GM18870 (cell line): ENCODE results near the gene RFX2.
"Not testable (repeated sequence)": the region's sequence is repeated elsewhere in the genome, so short reads cannot be mapped to it uniquely, and the experiment has no call there.

Source experiments
- ATAC-seq: cut with Tn5 transposase; IDR thresholded peaks from one replicate; pipeline ENCODE4 v1.9.1; 2021; ENCODE audit warnings: moderate library complexity; ENCODE audit not compliant: unreplicated experiment

Gene RFX2

DNA sequence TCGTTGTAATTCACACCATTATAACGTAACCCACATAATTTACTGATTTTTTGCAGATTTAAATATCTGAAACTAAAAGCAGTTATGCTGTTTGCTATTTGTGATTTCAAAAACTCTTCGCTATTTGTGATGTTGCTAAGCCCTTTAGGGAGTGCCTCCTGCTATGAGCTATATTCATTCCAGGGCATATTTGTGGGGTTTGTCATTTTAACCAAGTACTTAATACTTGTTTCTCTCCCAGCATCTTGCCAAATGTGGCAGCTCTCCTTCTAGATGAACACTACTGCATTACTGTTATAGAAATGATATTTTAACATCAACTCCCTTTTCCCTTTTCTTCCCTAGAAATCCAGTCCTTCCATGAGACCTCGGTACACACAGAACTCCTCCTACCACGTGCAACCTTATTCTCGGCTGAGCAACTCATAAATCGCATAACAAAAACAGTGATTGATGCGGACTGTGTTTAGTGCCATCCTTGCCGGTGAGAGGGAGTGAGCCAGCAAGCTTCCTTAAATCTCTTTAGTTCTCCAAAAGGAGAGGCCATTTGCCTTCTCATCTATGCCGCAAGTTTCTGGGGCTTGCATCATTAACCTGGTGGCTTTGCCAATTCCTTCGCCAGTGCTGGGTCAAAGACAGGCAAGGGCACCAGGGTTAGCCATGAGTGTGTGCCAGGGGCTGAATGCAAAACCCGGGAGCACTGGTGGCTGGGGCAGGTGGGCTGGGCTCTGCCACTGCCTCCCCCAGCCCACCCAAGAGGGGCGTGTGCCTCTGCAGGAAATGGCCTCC, 33.4 kb downstream of the RFX2 start:
- ATAC-seq, result no peak

DNA sequence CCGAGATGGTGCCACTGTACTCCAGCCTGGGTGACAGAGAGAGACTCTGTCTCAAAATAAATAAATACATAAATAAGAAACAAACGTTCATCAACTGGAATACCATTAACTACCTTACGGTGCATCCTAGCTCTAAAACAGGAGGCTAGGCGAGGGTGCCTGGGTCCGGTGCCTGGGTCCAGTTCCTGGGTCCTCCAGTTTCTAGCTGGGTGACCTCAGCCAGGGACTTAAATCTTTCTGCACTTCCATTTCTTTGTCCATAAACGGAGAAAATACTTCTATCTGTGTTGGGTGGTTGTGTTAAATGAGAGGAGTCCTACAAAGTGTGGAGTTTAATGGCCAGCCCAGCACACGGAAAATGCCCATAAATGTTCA, 34.0 kb downstream of the RFX2 start:
- ATAC-seq, result no peak

DNA sequence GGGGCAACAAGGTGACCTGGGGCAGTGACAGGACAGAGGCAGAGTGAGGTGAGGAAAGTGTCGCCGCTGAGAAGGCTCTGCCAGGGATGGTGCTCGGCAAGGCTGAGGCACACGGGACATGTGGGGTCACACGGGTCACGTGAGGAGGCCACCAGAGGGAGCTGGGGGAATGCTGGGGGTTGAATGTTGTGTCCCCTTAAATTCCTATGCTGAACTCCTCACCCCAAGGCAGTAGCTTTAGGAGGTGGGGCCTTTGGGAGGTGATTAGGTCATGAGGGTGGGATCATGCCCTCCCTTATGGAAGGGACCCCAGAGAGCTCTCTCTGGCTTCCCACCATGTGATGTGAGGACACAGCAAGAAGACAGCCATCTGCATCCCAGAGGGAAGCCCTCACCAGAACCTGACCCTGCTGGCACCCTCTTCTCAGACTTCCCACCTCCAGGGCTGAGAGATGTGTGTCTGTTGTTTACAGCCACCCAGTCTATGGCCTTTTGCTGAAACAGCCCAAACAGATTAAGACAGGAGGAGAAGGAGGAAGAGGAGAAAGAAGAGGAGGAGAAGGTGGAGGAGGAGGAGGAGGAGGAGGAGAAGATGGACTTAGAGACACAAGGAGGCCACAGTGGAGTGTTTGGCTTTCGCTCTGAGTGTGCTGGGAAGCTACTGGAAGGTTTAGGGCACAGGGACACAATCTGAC, 35.4 kb downstream of the RFX2 start:
- ATAC-seq, result no peak

- no peak for ATAC-seq
Measured at GRCh38 chr19:6073858-6074708, 36.2 kb downstream of the RFX2 start.

- ATAC-seq, result not testable (repeated sequence)
Measured at GRCh38 chr19:6073233-6073632, 37.1 kb downstream of the RFX2 start.

DNA sequence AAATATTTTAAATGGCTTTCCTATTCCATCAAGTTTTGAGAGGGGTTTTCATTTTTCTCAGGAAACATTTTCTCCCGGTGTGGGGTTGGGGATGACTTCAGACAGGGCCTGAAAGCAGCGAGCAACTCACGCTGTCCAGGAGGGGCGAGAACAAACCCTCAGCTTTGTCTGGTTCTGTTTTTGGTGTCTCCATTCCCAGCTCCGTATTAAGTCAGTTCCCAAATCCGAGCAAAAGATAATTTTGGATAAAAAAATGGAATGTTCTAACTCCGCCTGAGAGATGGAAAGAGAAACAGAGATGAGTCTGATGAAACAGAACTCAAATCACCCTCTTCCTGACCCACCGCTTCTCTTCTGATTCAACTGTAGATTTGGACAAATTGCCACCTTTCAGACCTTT, 38.4 kb downstream of the RFX2 start:
- no peak for ATAC-seq

DNA sequence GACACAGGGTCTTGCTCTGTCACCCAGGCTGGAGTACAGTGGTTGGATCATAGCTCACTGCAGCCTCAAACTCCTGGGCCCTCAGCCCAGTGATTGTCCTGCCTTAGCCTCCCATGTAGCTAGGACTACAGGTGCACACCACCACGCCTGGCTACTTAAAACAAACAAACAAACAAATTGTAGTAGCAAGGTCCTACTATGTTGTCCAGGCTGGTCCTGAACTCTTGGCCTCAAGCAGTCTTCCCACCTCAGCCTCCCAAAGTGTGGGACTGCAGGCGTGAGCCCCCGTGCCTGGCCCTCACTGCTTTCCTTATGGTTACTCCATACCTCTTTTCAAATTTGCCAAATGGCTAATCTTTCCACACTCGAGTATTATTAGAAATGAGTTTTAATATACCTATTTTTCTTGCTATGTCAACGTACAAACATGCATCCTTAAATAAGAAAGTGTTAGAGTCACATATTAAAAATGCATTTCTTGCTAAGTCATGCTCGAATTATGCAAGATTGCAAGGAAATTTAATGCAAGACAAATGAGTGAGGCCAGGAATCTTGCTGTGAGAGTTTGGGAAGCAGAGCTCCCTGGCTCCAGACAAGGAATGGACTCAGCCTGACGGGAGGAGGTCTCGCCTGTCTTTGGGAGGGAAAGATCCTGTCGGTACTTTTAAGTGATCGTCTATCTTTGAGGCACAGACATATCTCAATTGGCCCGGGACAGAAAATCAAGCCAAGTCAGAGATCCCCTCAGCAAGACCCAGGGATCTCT, 39.4 kb downstream of the RFX2 start:
- ATAC-seq, result no peak

GRCh38 chr19:6070207-6070681, 40.1 kb downstream of the RFX2 start:
- ATAC-seq, result no peak

GRCh38 chr19:6069268-6069791, 41.0 kb downstream of the RFX2 start:
- ATAC-seq, result no peak

DNA sequence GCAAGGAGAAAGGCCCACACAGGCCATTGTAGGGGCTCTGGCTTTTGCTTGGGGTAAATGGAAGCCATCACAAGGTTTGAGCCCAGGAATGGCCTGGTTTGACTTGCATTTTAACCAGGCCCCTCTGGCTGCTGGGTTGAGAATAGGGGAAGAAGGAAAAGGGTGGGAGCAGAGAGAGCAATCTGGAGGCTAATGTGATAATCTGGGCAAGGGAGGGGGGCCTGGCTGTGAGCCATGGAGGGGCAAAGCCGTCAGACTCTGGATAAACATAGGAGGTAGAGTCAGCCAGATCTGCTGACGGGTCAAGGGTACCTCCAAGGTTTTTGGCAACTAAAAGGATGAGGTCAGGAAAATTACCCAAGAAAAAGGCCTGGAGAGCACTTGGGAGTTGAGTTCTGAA, 41.6 kb downstream of the RFX2 start:
- ATAC-seq, result no peak

DNA sequence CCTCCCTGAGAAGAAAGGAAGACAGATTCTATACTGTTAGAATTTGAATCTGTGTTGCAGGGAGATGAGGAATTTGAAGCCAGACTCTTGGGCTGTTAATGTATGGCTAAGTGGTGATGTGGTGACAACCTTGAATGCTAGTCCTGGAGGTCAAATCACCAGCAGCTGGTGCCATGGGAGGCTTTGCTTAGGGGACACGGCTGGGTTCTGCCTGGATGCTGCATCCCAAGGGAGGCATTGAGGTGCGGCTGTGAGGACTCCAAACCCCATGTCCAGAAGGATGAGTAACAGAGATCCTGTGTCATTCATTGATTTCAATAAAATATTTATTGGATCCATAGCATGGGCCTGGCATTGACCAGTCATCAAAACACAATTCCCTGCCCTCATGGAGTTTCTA, 42.3 kb downstream of the RFX2 start:
- ATAC-seq, result no peak

DNA sequence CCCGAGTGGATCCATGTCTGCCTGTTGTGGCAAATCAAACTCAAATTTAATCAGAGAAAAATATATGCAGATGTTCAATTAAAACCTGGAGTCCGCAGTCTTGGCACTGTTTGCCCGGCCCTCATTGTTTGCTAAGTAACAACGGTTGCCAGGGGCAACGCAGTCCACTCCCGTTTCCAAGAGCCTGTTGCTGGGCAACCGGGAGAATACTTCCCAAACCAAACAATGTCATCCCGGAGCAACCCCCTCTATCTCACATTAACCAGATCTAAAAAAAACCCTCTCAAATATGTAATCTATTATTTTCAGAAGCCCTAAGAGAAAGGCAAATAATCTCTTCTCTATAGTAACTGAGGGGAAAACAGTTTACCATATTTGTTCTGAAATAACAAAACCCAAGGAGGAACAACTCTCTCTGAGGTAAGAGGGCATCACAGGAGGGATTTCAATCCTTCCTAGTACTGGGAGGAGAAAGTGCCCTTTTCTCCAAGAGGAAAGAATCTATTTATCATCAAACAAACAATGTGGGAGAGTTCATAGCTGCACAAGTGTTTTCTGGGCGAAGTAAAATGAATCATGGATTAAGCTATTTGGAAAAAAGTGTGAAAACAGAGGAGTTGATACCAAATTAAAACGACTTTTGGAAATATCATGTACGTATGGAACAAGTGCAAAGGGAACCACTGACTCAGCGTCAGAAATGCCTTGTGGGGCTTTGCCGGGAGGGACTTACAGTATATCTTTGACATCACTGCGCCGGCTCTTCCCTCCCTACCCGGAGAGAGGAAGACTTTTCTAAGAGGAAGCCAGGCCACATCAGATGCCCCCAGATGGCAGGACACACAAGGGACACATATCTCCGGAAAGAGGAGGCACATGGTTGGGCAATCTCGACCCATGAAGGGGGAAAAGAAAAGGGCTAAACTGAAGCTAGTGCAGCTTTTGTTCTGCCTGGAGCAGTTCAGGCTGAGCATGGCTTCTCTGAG, 43.3 kb downstream of the RFX2 start:
- ATAC-seq, result no peak

- no peak for ATAC-seq
Measured at GRCh38 chr19:6065685-6066374, 44.5 kb downstream of the RFX2 start.

GRCh38 chr19:6064336-6065073, 45.8 kb downstream of the RFX2 start:
- no peak for ATAC-seq

- ATAC-seq, result no peak
Measured at GRCh38 chr19:6063576-6064335, 46.5 kb downstream of the RFX2 start.

DNA sequence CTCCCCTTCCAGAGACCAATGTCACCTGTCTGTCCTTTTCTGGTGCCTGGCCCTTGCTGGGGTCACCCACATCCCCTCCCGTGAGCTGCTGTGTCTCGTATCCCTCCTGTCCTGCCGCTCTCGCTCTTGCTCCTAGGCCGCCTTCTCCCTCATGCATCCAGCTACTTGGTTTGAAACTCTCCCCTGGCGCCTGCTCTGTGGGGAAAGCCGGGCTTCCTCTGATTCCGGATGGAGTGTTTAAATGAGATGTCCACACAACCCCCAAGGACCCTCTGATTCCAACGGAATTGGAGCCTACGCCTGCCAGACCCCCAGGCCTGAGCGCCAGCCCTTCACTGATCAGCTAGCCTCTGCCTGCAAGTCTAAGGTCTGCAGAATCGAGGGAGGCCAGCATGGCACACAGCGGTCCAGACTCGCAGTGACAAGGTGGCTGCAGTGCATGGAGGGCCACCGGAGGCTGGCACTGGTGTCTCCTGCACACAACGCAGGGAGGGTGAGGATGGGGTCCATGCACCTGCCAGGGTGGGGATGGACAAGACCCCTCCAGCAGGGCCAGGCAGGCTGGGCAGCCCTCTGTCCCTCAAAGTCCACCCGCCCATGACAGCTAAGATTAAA, 47.2 kb downstream of the RFX2 start:
- ATAC-seq, result no peak

- no peak for ATAC-seq
Measured at GRCh38 chr19:6062274-6062673, 48.0 kb downstream of the RFX2 start.
